Stimulated activated naive CD8-positive, alpha-beta T cell treated with anti-CD3 and anti-CD28 coated beads, Interleukin-15, Interleukin-2, amounts not matched to agents 100 ng/mL and 50 ng/mL, for 24 hours (primary cell): Measurements from ENCODE around the gene CDKAL1.
"Not testable (repeated sequence)": the region's sequence is repeated elsewhere in the genome, so short reads cannot be mapped to it uniquely, and the experiment has no call there.

ENCODE experiments used
- H3K27ac Mint-ChIP-seq: one replicate; pipeline ENCODE4 v1.8.0; 2021; ENCODE audit warnings: mild to moderate bottlenecking, mixed read lengths
- H3K27me3 Mint-ChIP-seq: one replicate; pipeline ENCODE4 v1.8.0; 2021; ENCODE audit warnings: mixed read lengths
- H3K36me3 Mint-ChIP-seq: one replicate; pipeline ENCODE4 v1.8.0; 2021; ENCODE audit warnings: low read depth, mixed read lengths
- H3K4me1 Mint-ChIP-seq: one replicate; pipeline ENCODE4 v1.8.0; 2021; ENCODE audit warnings: low read depth, mixed read lengths
- H3K4me3 Mint-ChIP-seq: one replicate; pipeline ENCODE4 v1.8.0; 2021; ENCODE audit warnings: mild to moderate bottlenecking, mixed read lengths
- H3K9me3 Mint-ChIP-seq: one replicate; pipeline ENCODE4 v1.8.0; 2021; ENCODE audit warnings: mixed read lengths

CDKAL1 gene

GRCh38 chr6:21034345-21034744 is 500.1 kb downstream of the CDKAL1 start:
- Mint-ChIP-seq H3K36me3 (peaks cover 27% of the 10 kb centered on the region), H3K9me3 (no peaks in the 10 kb centered on the region)

GRCh38 chr6:21037453-21037852 is 503.2 kb downstream of the CDKAL1 start:
- Mint-ChIP-seq H3K36me3 (peaks cover 14% of the 10 kb centered on the region), H3K27me3 (no peaks in the 10 kb centered on the region), H3K4me3 (no peak overlapping the region), H3K27ac (no peak overlapping the region), H3K9me3 (no peaks in the 10 kb centered on the region), H3K4me1 (peaks cover 5% of the 10 kb centered on the region)

More at GRCh38 chr6:21034345-21034744, 500.1 kb downstream of the CDKAL1 start:
- Mint-ChIP-seq H3K27me3 (no peaks in the 10 kb centered on the region), H3K27ac (no peak overlapping the region), H3K4me3 (no peak overlapping the region), H3K4me1 (peaks cover 5% of the 10 kb centered on the region)

- Mint-ChIP-seq H3K27ac (no peak overlapping the region), H3K9me3 (no peaks in the 10 kb centered on the region), H3K36me3 (peaks cover 11% of the 10 kb centered on the region), H3K27me3 (no peaks in the 10 kb centered on the region), H3K4me3 (no peak overlapping the region), H3K4me1 (peaks cover 5% of the 10 kb centered on the region)
Observed at GRCh38 chr6:21039926-21040325, 505.7 kb downstream of the CDKAL1 start.

- no peak overlapping the region for H3K27ac Mint-ChIP-seq
- H3K4me3 Mint-ChIP-seq: no peak overlapping the region
- peaks cover 17% of the 10 kb centered on the region for H3K36me3 Mint-ChIP-seq
- no peaks in the 10 kb centered on the region for H3K9me3 Mint-ChIP-seq
- H3K27me3 Mint-ChIP-seq: no peaks in the 10 kb centered on the region
- H3K4me1 Mint-ChIP-seq: no peaks in the 10 kb centered on the region
Observed at GRCh38 chr6:21045135-21045700, 511.0 kb downstream of the CDKAL1 start.

- no peak overlapping the region for H3K4me3 Mint-ChIP-seq
- no peak overlapping the region for H3K27ac Mint-ChIP-seq
- no peaks in the 10 kb centered on the region for H3K27me3 Mint-ChIP-seq
- H3K9me3 Mint-ChIP-seq: no peaks in the 10 kb centered on the region
- no peaks in the 10 kb centered on the region for H3K4me1 Mint-ChIP-seq
- peaks cover 17% of the 10 kb centered on the region for H3K36me3 Mint-ChIP-seq
Observed at GRCh38 chr6:21046276-21046675, 512.0 kb downstream of the CDKAL1 start.

- Mint-ChIP-seq H3K27me3 (no peaks in the 10 kb centered on the region), H3K36me3 (peaks cover 28% of the 10 kb centered on the region), H3K4me1 (no peaks in the 10 kb centered on the region), H3K27ac (no peak overlapping the region), H3K9me3 (no peaks in the 10 kb centered on the region), H3K4me3 (no peak overlapping the region)
Observed at GRCh38 chr6:21048047-21048446, 513.8 kb downstream of the CDKAL1 start.

- peaks cover 6% of the 10 kb centered on the region for H3K9me3 Mint-ChIP-seq
- no peak overlapping the region for H3K27ac Mint-ChIP-seq
Observed at GRCh38 chr6:21049148-21049547, 514.9 kb downstream of the CDKAL1 start.

GRCh38 chr6:21049572-21049971 is 515.3 kb downstream of the CDKAL1 start:
- Mint-ChIP-seq H3K4me1 (no peaks in the 10 kb centered on the region), H3K27me3 (no peaks in the 10 kb centered on the region), H3K27ac (no peak overlapping the region), H3K9me3 (peaks cover 6% of the 10 kb centered on the region), H3K4me3 (no peak overlapping the region), H3K36me3 (peaks cover 38% of the 10 kb centered on the region)

More at GRCh38 chr6:21049148-21049547, 514.9 kb downstream of the CDKAL1 start:
- Mint-ChIP-seq H3K27me3 (no peaks in the 10 kb centered on the region), H3K4me1 (no peaks in the 10 kb centered on the region), H3K4me3 (no peak overlapping the region), H3K36me3 (peaks cover 37% of the 10 kb centered on the region)

- Mint-ChIP-seq H3K36me3 (peaks cover 39% of the 10 kb centered on the region), H3K27ac (no peak overlapping the region), H3K27me3 (no peaks in the 10 kb centered on the region), H3K4me3 (no peak overlapping the region), H3K4me1 (no peaks in the 10 kb centered on the region), H3K9me3 (peaks cover 7% of the 10 kb centered on the region)
Observed at GRCh38 chr6:21050935-21051334, 516.7 kb downstream of the CDKAL1 start.

GRCh38 chr6:21051777-21052176 is 517.5 kb downstream of the CDKAL1 start:
- Mint-ChIP-seq H3K36me3 (peaks cover 47% of the 10 kb centered on the region), H3K9me3 (peaks cover 14% of the 10 kb centered on the region), H3K27ac (no peak overlapping the region), H3K27me3 (no peaks in the 10 kb centered on the region), H3K4me1 (no peaks in the 10 kb centered on the region), H3K4me3 (no peak overlapping the region)

GRCh38 chr6:21053612-21054011 is 519.4 kb downstream of the CDKAL1 start:
- H3K36me3 Mint-ChIP-seq: peaks cover 59% of the 10 kb centered on the region
- H3K4me3 Mint-ChIP-seq: no peak overlapping the region
- no peaks in the 10 kb centered on the region for H3K27me3 Mint-ChIP-seq
- no peak overlapping the region for H3K27ac Mint-ChIP-seq
- peaks cover 31% of the 10 kb centered on the region for H3K9me3 Mint-ChIP-seq
- H3K4me1 Mint-ChIP-seq: no peaks in the 10 kb centered on the region

GRCh38 chr6:21055480-21055879 is 521.2 kb downstream of the CDKAL1 start:
- not testable (repeated sequence) for H3K4me1 Mint-ChIP-seq, H3K27me3 Mint-ChIP-seq, H3K27ac Mint-ChIP-seq, H3K4me3 Mint-ChIP-seq
- H3K9me3 Mint-ChIP-seq: peaks cover 39% of the 10 kb centered on the region
- H3K36me3 Mint-ChIP-seq: peaks cover 70% of the 10 kb centered on the region

GRCh38 chr6:21061892-21062291 is 527.6 kb downstream of the CDKAL1 start:
- Mint-ChIP-seq H3K4me1 (peaks cover under 1% of the 10 kb centered on the region), H3K27ac (no peak overlapping the region), H3K36me3 (peaks cover 53% of the 10 kb centered on the region), H3K9me3 (peaks cover 25% of the 10 kb centered on the region), H3K27me3 (no peaks in the 10 kb centered on the region), H3K4me3 (no peak overlapping the region)

- peaks cover 40% of the 10 kb centered on the region for H3K36me3 Mint-ChIP-seq
- no peaks in the 10 kb centered on the region for H3K27me3 Mint-ChIP-seq
- peaks cover 16% of the 10 kb centered on the region for H3K4me1 Mint-ChIP-seq
- no peak overlapping the region for H3K27ac Mint-ChIP-seq
- H3K9me3 Mint-ChIP-seq: peaks cover 3% of the 10 kb centered on the region
- no peak overlapping the region for H3K4me3 Mint-ChIP-seq
Observed at GRCh38 chr6:21064756-21065340, 530.6 kb downstream of the CDKAL1 start.

GRCh38 chr6:21067521-21067920 is 533.3 kb downstream of the CDKAL1 start:
- H3K9me3 Mint-ChIP-seq: peaks cover 17% of the 10 kb centered on the region
- H3K36me3 Mint-ChIP-seq: peaks cover 58% of the 10 kb centered on the region
- peaks cover 16% of the 10 kb centered on the region for H3K4me1 Mint-ChIP-seq
- H3K27ac Mint-ChIP-seq: no peak overlapping the region
- H3K27me3 Mint-ChIP-seq: no peaks in the 10 kb centered on the region
- no peak overlapping the region for H3K4me3 Mint-ChIP-seq

GRCh38 chr6:21070620-21071019 is 536.4 kb downstream of the CDKAL1 start:
- Mint-ChIP-seq H3K27me3 (no peaks in the 10 kb centered on the region), H3K27ac (no peak overlapping the region), H3K4me3 (no peak overlapping the region), H3K4me1 (peaks cover 16% of the 10 kb centered on the region), H3K36me3 (peaks cover 69% of the 10 kb centered on the region), H3K9me3 (peaks cover 22% of the 10 kb centered on the region)
